Nephron progenitor cell (in vitro differentiated cells): ENCODE data around the gene RAD9B.

Experiments
- DNase-seq: peaks from one replicate; pipeline ENCODE4 v3.0.0; 2021
- H3K27ac Mint-ChIP-seq: 2 replicates; pipeline ENCODE4 v1.8.0; 2021; ENCODE audit warnings: mild to moderate bottlenecking, moderate library complexity, mixed read lengths
- H3K27me3 Mint-ChIP-seq: 2 replicates; pipeline ENCODE4 v1.8.0; 2021; ENCODE audit warnings: mild to moderate bottlenecking, low read depth, mixed read lengths; ENCODE audit not compliant: poor library complexity
- H3K36me3 Mint-ChIP-seq: 2 replicates; pipeline ENCODE4 v1.8.0; 2021; ENCODE audit warnings: low read depth, mixed read lengths
- H3K4me1 Mint-ChIP-seq: 2 replicates; pipeline ENCODE4 v1.8.0; 2021; ENCODE audit warnings: mixed read lengths
- H3K4me3 Mint-ChIP-seq: 2 replicates; pipeline ENCODE4 v1.8.0; 2021; ENCODE audit warnings: mild to moderate bottlenecking, moderate library complexity, mixed read lengths
- H3K9me3 Mint-ChIP-seq: 2 replicates; pipeline ENCODE4 v1.8.0; 2021; ENCODE audit warnings: mild to moderate bottlenecking, moderate library complexity, mixed read lengths
- TF ChIP-seq, protein P1 (sequence below): fragments of 200-600 bp; sonication (generic); IDR thresholded peaks from 2 replicates; pipeline ENCODE4 v1.5.0; 2021; ENCODE audit warnings: antibody characterized with exemption

Gene RAD9B

DNA sequence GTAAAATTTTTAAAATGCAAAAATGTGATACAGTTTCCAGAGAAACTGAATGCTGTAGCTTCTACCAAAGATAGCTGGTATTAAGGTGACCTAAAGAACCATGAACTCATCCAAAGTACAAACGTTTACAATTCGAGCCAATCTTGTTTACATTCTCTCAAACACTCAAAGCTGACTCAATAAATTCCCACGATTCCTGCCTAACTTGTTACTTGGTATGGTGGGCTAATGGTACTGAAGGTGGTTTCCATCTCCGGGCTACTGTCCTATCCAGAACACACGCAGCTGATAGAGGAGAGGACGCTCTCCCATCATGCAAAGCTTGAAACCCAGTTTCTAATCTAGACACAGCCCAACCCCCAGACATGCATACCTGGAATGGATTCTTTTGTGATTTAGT, 31.5 kb downstream of the RAD9B start:
- no peak overlapping the region for H3K27ac Mint-ChIP-seq

GRCh38 chr12:110534811-110535210, 32.7 kb downstream of the RAD9B start:
- H3K27ac Mint-ChIP-seq: no peak overlapping the region
- TF ChIP-seq, protein P1, sequence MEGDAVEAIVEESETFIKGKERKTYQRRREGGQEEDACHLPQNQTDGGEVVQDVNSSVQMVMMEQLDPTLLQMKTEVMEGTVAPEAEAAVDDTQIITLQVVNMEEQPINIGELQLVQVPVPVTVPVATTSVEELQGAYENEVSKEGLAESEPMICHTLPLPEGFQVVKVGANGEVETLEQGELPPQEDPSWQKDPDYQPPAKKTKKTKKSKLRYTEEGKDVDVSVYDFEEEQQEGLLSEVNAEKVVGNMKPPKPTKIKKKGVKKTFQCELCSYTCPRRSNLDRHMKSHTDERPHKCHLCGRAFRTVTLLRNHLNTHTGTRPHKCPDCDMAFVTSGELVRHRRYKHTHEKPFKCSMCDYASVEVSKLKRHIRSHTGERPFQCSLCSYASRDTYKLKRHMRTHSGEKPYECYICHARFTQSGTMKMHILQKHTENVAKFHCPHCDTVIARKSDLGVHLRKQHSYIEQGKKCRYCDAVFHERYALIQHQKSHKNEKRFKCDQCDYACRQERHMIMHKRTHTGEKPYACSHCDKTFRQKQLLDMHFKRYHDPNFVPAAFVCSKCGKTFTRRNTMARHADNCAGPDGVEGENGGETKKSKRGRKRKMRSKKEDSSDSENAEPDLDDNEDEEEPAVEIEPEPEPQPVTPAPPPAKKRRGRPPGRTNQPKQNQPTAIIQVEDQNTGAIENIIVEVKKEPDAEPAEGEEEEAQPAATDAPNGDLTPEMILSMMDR: no peak
- DNase-seq: no peak

More for the DNA sequence above, 31.5 kb downstream of the RAD9B start:
- no peaks in the 10 kb centered on the region for H3K27me3 Mint-ChIP-seq
- TF ChIP-seq, protein P1: no peak
- H3K36me3 Mint-ChIP-seq: peaks cover 17% of the 10 kb centered on the region
- no peak overlapping the region for H3K4me3 Mint-ChIP-seq
- peaks cover 4% of the 10 kb centered on the region for H3K4me1 Mint-ChIP-seq
- H3K9me3 Mint-ChIP-seq: no peaks in the 10 kb centered on the region
- no peak for DNase-seq

DNA sequence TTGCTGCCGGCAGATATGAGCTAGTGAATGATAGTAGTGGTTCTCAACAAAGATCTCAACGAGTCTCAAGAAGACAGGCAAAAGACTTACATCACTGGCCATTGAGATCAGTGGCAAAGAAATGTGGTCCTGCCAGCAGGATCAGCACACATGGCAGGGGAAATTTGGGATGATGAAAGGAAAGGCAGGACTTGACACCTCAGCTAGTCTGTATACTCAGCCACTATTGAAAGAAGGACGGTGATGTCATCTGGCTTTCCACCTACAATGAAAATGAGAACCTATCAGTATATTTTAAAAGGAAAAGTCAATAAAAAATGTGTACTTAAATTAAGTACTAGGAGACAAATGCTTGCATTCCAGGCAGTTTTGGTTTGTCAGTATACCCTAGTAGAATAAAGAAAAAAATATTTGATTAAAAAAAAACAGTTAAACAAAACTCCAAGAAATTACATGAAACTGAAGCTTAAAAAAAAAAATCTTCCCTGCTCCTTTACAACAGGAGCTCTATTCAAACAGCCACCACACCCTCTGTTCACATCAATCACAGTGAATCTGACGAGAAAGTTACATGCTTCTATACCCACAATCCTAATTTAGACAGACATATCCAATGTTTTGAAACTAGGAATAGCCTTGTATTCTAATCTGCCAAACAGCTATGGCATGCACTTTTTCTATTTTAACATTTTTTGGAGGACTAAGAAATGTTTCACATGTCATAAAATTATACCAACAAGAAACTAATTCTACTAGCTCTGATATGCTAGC, 34.9 kb downstream of the RAD9B start:
- no peak for DNase-seq
- H3K9me3 Mint-ChIP-seq: no peaks in the 10 kb centered on the region
- H3K27me3 Mint-ChIP-seq: no peaks in the 10 kb centered on the region
- peaks cover 15% of the 10 kb centered on the region for H3K36me3 Mint-ChIP-seq
- H3K27ac Mint-ChIP-seq: peak overlapping the region; percentile 30
- H3K4me3 Mint-ChIP-seq: no peak overlapping the region
- TF ChIP-seq, protein P1: no peak
- peaks cover 4% of the 10 kb centered on the region for H3K4me1 Mint-ChIP-seq

More at GRCh38 chr12:110534811-110535210, 32.7 kb downstream of the RAD9B start:
- no peak overlapping the region for H3K4me3 Mint-ChIP-seq
- no peaks in the 10 kb centered on the region for H3K9me3 Mint-ChIP-seq
- H3K36me3 Mint-ChIP-seq: peaks cover 12% of the 10 kb centered on the region
- peaks cover 4% of the 10 kb centered on the region for H3K4me1 Mint-ChIP-seq
- no peaks in the 10 kb centered on the region for H3K27me3 Mint-ChIP-seq

GRCh38 chr12:110537605-110538409, 35.7 kb downstream of the RAD9B start:
- no peaks in the 10 kb centered on the region for H3K27me3 Mint-ChIP-seq
- DNase-seq: no peak
- peaks cover 4% of the 10 kb centered on the region for H3K4me1 Mint-ChIP-seq
- TF ChIP-seq, protein P1: no peak
- H3K36me3 Mint-ChIP-seq: peaks cover 19% of the 10 kb centered on the region
- no peaks in the 10 kb centered on the region for H3K9me3 Mint-ChIP-seq
- peak overlapping the region; percentile 61 for H3K27ac Mint-ChIP-seq
- no peak overlapping the region for H3K4me3 Mint-ChIP-seq

GRCh38 chr12:110538869-110539622, 36.9 kb downstream of the RAD9B start:
- Mint-ChIP-seq H3K4me1 (peaks cover 13% of the 10 kb centered on the region), H3K27me3 (no peaks in the 10 kb centered on the region), H3K4me3 (no peak overlapping the region), H3K36me3 (peaks cover 28% of the 10 kb centered on the region), H3K27ac (no peak overlapping the region), H3K9me3 (no peaks in the 10 kb centered on the region)
- DNase-seq: no peak
- TF ChIP-seq, protein P1: no peak
